GM19397 (cell line): ENCODE results near the gene SCNN1B.

ENCODE experiments used
- ATAC-seq: cut with Tn5 transposase; IDR thresholded peaks from one replicate; pipeline ENCODE4 v1.9.1; 2021; ENCODE audit warnings: mild to moderate bottlenecking, moderate library complexity; ENCODE audit not compliant: unreplicated experiment

Gene SCNN1B

DNA sequence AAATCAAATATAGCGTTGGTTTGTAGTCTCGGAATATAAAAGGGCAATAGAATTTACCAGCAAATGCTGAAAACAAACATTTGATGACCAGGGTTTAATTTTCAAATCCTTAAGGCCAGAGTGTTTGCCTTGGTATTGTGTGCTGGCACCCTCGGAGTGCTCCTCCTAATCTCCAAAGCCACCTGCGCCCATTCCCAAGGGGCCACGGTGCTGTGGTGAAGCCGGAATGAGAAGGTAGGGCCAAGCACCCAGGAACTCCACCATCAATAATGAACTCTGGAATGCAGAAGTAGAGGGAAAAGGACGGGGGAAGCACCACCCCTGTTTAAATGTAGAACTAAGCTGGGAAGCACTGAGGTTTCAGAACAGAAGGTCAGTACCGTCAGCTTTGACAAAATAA, 99.0 kb downstream of the SCNN1B start:
- no peak for ATAC-seq

DNA sequence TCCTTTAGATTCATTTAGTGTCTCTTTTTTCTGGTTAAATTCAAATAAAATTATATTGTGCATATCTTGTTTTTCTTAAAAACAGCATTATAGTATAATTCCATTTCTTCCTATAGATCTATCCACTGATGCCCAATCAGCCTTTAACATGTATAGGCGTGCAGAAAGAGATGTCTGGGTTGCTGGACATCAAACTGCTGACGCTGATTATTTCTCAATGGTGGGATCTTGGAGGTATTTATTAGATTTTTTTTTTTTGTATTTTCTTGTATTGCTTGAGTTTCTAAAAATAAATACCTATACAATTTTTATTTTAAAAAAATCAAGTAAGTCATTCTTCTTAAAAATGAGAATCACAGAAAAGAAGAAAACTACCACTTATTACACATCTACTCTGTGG, 100.0 kb downstream of the SCNN1B start:
- ATAC-seq, result no peak

DNA sequence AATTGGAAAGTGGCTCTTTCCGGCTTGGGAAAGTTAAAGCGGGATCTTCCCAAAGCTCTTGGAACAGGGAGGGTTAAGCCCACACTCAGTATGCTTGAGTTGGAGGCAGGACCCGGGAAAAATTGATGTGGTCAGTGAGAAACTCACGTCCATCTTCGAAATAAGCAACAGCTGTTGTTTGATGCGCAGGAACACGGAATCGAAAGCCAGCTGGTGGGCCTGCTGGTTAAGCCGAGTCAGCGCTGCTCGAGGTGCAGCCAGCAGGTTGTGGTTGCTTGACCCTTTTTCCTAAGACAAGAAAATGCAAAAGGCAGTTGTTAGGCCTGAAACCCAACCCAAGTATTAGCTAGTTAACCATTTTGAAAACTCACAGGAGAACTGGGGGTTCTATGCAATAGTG, 101.4 kb downstream of the SCNN1B start:
- ATAC-seq, result no peak

DNA sequence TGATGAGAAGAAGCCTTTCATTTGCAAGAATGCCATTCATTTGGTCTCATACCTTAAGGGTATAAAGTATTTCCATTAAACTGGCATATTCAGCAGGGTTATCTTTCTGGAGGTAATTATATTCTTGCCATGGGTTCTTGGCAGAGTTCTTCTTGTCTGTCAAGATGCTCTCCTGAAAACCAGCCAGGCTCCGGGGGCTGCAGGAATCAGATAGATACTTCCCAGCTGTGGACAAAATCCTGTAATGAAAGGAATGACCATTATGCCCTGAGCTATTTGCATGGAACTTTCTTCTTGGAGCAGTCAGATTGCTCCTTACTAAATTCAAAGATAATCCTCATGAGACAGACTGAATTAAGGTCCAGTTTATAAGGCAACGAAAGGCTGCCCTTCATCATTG, 103.9 kb downstream of the SCNN1B start:
- ATAC-seq, result no peak

DNA sequence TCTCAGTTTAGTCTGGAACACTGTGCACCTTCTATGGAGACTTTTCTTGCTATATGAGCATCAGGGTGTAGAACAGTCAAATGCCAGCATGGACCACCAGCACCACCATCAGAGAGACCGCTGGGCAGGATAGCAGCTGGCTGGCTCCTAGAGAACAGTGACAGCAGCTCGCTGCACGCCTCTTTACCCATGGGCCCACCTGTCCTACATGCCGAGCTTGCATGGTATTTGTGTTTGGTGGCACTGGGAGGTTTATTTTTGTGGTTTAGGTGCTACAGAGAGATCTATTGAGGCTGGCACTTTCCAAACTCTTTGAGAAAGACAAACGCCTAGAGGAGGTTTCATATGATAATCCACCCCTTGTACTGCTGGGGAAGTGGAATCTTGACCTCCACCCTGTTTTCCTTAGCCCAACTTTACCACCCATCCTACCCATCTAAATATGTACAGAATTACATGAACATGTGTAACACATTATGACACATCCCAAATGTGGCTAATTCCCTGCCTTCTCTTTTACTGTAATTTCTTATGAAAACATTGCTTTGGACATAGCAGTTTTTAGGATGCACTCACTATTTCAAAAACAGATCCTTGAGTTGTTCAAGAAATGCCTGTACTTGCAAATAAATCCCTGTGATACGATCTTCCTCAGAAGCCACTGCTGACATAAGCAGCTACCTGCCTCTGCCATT, 104.6 kb downstream of the SCNN1B start:
- no peak for ATAC-seq

DNA sequence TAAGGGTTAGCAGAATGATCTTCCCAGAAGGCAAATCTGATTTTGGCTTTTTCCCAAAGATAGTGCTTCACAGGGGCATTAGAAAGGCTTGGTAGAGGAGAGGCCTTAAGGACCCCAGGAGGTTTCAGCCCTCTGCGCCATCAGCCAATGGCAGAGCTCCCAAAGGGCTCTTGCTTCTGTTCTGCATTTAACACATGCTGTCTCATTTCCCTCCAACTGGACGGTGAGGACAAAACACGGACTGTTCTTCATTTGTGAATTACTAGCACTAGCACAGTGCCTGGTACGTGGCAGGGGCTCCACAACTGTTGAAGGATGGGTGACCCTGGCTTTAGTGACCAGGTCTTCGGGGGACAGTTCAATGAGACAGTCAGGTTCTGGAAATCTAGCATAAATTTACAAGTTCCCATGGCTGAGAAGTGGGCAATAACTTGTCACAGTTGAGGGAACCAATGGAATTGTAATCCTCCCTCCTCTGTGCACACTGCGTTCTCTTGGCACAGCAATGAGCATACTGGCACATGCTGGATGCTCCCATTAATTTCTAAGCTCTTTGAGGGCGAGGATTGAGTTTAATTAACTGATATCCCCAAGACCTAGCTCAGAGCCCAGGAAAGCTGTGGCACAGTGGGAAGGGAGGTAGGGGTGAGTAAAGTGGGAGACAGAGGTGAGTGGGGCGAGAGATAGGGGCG, 105.5 kb downstream of the SCNN1B start:
- ATAC-seq, result no peak

DNA sequence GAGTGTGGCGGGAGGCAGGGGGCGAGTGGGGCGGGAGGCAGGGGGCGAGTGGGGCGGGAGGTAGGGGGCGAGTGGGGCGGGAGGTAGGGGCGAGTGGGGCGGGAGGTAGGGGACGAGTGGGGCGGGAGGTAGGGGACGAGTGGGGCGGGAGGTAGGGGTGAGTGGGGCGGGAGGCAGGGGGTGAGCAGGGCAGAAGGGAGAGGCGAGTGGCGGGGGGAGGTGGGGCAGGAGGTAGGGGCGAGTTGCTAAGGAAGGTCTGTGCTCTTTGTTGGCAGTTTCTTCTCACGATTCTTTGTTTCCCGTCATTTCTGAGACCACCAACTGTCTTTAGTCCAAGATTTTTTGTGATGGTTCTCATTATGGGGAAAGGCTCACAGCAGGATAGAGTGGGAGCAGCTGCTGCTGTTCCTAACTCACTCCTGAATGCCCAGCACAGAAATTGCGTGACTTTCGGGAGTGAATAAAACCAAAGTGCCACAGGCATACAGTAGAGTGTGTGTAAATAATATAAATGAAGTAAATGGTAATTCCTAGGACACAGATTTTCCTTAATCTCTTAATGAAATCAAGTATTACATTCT, 106.2 kb downstream of the SCNN1B start:
- no peak for ATAC-seq

DNA sequence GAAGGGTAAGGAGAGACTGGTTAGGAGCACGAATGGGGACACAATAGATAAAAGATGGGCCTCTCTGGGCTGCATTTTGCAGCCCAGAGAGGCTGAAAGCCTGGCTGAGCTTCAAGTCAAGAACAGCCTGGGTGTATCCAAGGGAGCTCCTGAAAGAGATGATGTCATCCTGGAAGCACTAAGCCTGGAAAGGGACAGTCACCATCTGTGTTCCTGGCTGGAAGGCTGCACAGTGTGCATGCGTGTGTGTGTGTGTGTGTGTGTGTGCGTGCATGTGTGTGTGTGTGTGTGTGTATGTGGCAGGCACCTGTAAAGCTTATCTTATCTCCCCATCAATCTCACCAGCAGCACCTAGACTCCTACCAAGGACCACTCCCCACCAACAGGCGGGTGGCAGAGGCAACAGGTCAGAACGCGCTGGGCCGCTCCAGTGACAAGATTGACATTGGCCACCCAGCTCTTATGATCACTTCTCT, 106.8 kb downstream of the SCNN1B start:
- no peak for ATAC-seq

DNA sequence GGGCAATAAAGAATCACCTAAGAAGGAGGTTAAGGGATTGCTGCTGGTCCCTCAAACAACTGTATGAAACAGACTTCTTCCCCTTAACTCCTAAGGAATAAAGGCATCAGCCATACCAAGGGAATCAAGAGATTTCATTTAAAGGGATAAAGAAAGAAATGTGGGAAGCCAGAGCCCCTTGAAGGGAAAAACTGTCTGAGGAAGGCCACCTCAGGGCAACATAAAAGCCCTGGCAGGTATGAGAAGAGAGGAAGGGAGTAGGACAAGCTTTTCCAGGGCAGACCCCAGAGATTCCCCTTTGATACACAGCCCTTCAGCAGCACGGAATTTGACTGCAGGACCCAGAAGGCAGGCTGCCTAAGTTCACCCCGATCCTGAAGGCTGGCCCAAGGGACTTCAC, 107.4 kb downstream of the SCNN1B start:
- no peak for ATAC-seq

DNA sequence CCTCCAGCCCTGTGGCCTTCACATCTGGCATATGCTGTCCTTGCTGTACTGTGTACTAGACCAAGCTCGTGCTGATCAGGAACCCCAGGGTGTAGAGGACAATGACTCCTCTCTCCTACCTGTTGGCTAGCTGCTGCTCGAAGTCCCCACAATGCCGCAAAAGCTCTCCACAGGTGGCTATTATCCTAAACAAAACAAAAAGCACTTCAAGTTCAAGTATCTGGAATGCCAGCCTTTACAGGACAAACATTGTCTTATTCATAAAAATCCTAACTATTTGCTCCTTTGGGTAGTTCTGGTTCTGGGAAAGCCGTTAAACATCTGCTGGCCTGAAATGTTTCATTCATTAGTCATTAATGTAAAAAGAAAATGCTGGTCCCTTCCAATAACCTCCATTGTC, 108.1 kb downstream of the SCNN1B start:
- ATAC-seq, result no peak

DNA sequence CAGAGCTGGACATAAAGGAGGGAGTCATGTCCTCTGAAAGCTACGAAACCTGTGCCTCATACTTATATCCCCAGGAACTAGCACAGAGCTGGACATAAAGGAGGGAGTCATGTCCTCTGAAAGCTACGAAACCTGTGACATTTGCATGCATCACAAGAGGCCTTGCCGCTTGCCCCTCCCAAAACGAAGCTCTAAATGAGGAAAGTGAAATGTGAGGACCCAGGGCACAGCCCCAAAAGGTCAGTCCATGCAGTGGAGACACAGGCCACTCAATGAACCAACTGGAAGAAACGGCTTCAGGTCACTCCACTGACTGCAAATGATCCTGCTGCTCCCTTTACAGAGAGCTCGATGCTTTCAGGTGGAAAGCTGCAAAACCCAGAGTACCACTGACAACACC, 112.6 kb downstream of the SCNN1B start:
- ATAC-seq, result no peak

DNA sequence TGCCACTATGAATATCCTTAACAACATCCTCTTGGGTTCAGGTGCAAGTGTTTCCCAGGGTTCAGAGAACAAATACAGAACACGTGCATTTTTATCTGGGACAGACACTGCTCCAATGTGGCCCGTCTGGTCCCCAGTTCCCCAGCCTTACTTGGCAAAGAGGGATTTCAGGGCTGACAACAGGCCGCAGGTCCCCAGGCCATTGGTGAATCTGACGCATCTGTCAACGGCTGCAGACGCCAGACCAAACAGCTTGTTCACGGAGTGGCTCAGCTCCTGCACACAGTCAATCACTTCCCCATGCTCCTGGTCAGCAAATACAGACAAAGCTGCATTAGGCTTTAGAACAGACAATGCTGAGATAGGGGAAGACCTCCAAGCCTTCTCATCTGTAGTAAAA, 114.7 kb downstream of the SCNN1B start:
- ATAC-seq, result no peak

DNA sequence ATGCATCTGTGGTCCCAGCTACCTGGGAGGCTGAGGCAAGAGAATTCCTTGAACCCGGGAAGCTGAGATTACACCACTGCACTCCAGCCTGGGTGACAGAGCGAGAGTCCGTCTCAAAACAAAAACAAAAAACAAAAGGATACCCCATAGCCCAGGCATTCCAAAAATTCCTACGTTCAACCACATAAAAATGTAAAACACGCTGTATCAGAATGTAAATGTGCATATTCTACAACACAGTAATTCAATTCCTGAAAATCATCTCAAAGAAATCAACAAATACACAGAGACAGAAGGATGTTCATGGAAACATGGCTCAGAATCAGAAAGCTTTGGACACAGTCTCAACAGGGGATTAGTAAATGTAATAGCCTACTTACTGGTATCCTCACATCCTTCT, 117.9 kb downstream of the SCNN1B start:
- no peak for ATAC-seq

DNA sequence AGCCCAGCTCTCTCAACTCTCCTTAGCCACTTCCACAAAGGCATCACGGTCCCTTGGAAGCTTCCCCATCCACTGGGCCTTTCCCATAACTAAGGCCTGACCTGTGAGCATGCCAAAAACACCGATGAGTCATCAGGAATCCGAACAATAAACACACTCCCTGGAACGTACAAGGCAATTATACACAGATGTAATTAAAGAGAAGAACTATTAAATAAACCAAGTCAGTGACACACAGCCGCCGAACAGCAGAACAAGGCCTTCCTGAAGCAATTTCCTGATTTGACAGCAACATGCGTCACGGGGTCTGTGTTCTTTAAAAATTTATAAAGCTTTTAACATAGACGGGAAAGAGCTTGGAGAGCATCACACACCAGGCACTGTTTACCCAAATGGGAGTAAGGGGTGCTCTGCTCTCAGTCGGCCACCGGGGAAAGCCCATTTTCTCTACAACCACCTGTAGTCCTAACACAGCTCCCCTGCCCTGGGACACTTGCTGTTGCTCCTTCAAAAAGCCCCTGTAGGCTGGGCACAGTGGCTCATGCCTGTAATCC, 121.5 kb downstream of the SCNN1B start:
- ATAC-seq, result no peak

DNA sequence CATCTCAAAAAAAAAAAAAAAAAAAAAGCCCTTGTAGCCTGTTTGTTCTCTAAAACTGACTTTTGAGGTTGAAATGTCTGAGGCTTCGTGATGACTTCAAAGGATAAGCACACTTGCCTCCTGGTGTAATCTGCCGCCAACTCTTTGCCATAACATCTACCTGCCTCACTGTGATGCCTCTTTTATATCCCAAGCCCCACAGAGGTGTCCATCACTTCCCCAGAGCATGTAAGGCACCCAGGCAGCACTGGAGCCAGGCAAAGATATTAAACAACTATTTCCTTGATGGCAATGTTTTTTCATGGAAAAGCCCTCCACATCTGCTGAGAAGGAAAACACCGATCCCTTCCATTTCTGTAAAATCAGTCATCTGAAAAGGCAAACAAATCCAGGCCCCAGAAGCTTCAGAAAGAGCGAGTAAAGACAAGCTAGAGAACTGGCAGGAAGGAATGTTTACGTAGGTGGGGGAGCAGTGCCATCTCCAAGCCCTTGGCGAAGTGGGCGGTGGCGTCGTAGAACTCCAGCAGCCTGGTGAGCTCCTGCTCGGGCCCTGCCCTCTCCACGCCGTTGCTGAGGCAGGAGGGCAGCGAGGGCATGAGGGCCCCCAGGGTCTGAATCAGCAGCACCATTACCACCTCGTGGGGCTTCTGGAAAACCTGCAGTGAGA, 122.3 kb downstream of the SCNN1B start:
- no peak for ATAC-seq

DNA sequence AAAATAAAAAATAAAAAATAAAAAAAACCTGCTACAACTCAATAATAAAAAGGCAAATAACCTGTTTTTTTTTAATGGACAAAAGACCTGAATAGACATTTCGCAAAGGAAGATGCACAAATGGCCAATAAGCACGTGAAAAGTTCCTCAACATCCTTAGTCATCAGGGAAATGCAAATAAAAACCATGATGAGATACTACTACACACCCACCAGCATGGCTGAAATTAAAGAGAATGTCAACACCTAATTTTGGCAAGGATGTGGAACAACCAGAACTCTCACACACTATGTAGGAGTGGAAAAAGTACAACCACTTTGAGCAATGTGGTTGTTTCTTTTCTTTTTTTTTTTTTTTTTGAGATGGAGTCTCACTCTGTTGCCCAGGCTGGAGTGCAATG, 126.2 kb downstream of the SCNN1B start:
- ATAC-seq, result no peak
